Activated naive CD4-positive, alpha-beta T cell treated with anti-CD3 and anti-CD28 coated beads for 36 hours (primary cell): ENCODE data around the gene BTG2. TPM values are rescaled to one million over a fixed set of nuclear protein-coding genes. Genes with fewer than 3 reads are reported as not detected.

Source experiments
- CTCF ChIA-PET: fragments of 350-600 bp; sonication (Branson Sonifier 250); formaldehyde crosslinking; loops from one replicate; lab custom pipeline; 2021; ENCODE audit warnings: antibody characterized with exemption; lab: Charles Lee
- DNase-seq: peaks from one replicate; pipeline ENCODE4 v3.0.0-alpha.2; 2020
- H3K27ac Mint-ChIP-seq: one replicate; pipeline ENCODE4 v1.8.0; 2021; ENCODE audit warnings: mild to moderate bottlenecking, mixed read lengths
- H3K27me3 Mint-ChIP-seq: one replicate; pipeline ENCODE4 v1.8.0; 2021; ENCODE audit warnings: low read depth, mixed read lengths
- H3K36me3 Mint-ChIP-seq: one replicate; pipeline ENCODE4 v1.8.0; 2021; ENCODE audit warnings: low read depth, mixed read lengths
- H3K4me1 Mint-ChIP-seq: one replicate; pipeline ENCODE4 v1.8.0; 2021; ENCODE audit warnings: low read depth, mixed read lengths
- H3K4me3 Mint-ChIP-seq: one replicate; pipeline ENCODE4 v1.8.0; 2021; ENCODE audit warnings: mild to moderate bottlenecking, moderate library complexity, mixed read lengths
- H3K9me3 Mint-ChIP-seq: one replicate; pipeline ENCODE4 v1.8.0; 2021; ENCODE audit warnings: mixed read lengths
- intact Hi-C: fragments of 100-400 bp; cut with micrococcal nuclease; formaldehyde crosslinking; loops from one replicate; pipeline ENCODE4 v1.15.1; 2023
- total RNA-seq, 2 experiments: library from RNA; stranded (reverse); gene quantifications; one replicate each; pipeline ENCODE4 v1.2.3, GENCODE V29; 2021

BTG2 gene
- total RNA-seq, 2 experiments from 2014 or later, result 106 to 109 TPM

DNA sequence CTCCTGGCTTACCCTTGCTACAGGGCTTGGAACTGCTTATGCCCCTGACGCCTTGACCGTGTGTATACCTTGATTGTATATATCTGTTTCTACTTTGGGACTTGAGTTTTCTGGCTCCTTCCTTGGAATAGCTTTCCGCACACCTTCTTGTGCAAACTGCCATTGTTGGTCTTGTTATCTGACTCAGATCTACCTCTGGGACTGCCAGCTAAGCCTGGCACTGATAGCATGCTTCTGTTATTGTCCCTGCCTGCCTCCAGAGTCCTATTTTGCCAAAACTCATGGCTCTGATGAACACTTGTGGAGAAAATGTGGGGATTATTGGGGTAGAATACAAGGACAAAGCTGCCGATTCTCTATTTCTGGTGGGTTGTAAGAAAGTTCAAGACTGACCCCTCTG is 30.2 kb downstream of the BTG2 start:
- intact Hi-C loops, result loop anchor here (5.0 kb wide), 1 partner anchor 298 kb away; no protein-coding TSS in a partner anchor
- DNase-seq, result no peak
- H3K9me3 Mint-ChIP-seq, result no peaks in the 10 kb centered on the region
- H3K4me1 Mint-ChIP-seq, result peaks cover 13% of the 10 kb centered on the region
- no peaks in the 10 kb centered on the region for H3K36me3 Mint-ChIP-seq
- H3K27me3 Mint-ChIP-seq, result no peaks in the 10 kb centered on the region
- H3K4me3 Mint-ChIP-seq, result no peak overlapping the region
- CTCF ChIA-PET, result interaction anchor here (0.9 to 24.3 kb wide), 11 partner anchors 8 to 152 kb away, joined by 3 to 686 read pairs (median 20); no protein-coding TSS in a partner anchor
- no peak overlapping the region for H3K27ac Mint-ChIP-seq

DNA sequence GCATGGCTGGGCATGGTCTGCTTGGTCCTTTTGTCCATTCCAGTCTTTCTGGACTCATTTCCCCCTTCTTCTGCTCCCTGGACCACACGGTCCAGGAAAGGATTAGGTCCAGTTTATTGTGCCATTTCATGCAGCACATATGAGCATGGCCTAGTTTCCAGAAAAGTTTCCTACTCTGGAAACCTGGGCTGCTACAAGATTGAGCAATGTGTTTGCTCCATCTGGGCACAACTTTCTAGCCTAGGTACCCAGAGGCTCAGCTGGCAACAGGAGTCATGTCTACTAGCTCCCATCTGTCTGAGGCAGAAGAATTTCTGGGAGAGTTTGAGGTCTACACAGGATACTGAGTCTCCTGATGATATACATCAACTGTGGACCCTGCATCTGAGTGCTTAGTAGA is 30.8 kb downstream of the BTG2 start:
- Mint-ChIP-seq H3K27me3 (no peaks in the 10 kb centered on the region), H3K9me3 (no peaks in the 10 kb centered on the region), H3K36me3 (no peaks in the 10 kb centered on the region), H3K4me1 (peaks cover 13% of the 10 kb centered on the region), H3K27ac (no peak overlapping the region), H3K4me3 (no peak overlapping the region)
- DNase-seq, result no peak
- intact Hi-C loops, result loop anchor here (5.0 kb wide), 1 partner anchor 299 kb away; no protein-coding TSS in a partner anchor
- CTCF ChIA-PET, result interaction anchor here (0.9 to 24.3 kb wide), 13 partner anchors 7 to 151 kb away, joined by 3 to 686 read pairs (median 12); partner anchors contain the start of gene FMOD

DNA sequence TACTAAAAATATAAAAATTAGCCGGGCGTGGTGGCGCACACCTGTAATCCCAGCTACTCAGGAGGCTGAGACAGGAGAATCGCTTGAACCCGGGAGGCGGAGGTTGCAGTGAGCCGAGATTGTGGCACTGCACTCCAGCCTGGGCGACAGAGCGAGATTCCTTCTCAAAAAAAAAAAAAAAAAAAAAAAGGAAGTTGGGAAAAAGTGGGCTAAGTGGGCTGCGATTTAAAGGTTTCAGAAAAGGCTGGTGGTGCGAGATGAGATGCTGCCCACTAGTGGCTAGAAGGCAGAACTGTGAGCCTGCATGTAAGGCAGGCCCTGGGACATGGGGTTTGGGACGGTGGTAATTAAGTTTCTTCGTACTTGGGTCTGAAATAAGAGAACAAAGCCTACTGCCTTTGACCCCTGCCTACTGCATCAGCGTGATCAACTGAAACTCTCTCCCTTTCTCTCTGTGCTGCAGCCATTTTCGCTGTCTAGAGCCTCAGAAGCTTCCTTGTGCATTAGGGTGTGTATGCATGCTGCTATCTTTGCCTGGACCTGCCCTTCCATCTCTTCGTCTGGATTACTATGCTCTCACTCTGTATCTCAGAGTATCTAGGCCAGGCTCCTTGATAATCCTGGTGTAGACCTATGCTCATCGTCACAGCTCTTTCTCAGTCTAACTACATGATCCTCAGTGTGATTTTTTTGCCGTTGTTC is 33.2 kb downstream of the BTG2 start:
- Mint-ChIP-seq H3K36me3 (no peaks in the 10 kb centered on the region), H3K4me1 (peaks cover 21% of the 10 kb centered on the region), H3K27me3 (peaks cover 4% of the 10 kb centered on the region), H3K4me3 (no peak overlapping the region), H3K27ac (no peak overlapping the region), H3K9me3 (no peaks in the 10 kb centered on the region)
- CTCF ChIA-PET, result interaction anchor here (0.6 to 24.3 kb wide), 23 partner anchors 13 to 902 kb away, joined by 3 to 686 read pairs (median 6); no protein-coding TSS in a partner anchor
- DNase-seq, result peak; percentile 79
- intact Hi-C loops, result loop anchor here (1.0 to 5.0 kb wide), 3 partner anchors 10 to 301 kb away; no protein-coding TSS in a partner anchor

- peaks cover 4% of the 10 kb centered on the region for H3K27me3 Mint-ChIP-seq
- H3K27ac Mint-ChIP-seq, result no peak overlapping the region
- peak; percentile 78 for DNase-seq
- no peaks in the 10 kb centered on the region for H3K36me3 Mint-ChIP-seq
- H3K4me3 Mint-ChIP-seq, result no peak overlapping the region
- CTCF ChIA-PET, result interaction anchor here (0.6 to 24.3 kb wide), 36 partner anchors 10 to 723 kb away, joined by 3 to 686 read pairs (median 4); partner anchors contain the start of genes FMOD, LAX1 and OPTC
- intact Hi-C loops, result loop anchor here (1.0 to 5.0 kb wide), 3 partner anchors 102 to 362 kb away; no protein-coding TSS in a partner anchor
- H3K4me1 Mint-ChIP-seq, result peaks cover 21% of the 10 kb centered on the region
- no peaks in the 10 kb centered on the region for H3K9me3 Mint-ChIP-seq
Observed at GRCh38 chr1:203340112-203340790, 34.9 kb downstream of the BTG2 start.

DNA sequence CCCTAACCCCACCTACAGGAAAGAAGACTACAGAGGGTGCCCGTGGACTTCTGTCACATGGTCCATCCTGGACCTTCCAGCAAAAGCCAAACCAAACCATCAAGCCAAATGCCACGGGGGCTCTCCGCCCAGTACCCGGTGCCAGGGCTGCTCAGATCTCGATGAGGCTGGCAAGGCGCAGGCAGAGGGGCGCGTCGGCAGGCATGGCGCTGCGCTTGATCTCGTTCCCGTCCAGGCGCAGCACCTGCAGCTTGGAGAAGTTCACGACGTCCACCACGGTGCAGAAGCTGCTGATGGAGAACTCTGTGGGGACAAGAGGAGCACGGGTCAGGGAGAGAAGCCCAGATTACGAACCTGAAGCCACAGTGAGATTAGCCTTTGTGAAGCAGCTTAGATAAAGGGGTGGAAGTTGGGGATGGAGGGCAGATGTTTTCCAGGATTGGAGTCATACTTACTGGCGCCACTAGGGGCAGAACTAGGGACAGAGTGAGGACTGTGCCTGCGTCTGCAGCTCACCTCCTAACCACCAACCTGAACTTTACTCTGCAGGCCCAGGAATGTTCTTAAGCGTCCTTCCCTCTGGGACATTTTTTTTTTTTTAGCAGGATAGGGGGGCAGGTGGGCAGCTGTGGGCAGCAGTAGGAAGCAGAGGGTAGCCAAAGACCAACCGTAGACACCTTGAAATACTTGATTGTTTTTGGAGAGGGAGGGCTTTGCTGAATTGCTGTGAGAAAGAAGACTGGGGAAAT is 37.0 kb downstream of the BTG2 start:
- Mint-ChIP-seq H3K4me1 (peaks cover 16% of the 10 kb centered on the region), H3K4me3 (peak overlapping the region; percentile 44), H3K27me3 (peaks cover 4% of the 10 kb centered on the region), H3K36me3 (no peaks in the 10 kb centered on the region), H3K27ac (no peak overlapping the region), H3K9me3 (no peaks in the 10 kb centered on the region)
- CTCF ChIA-PET, result interaction anchor here (0.6 to 24.3 kb wide), 39 partner anchors 8 to 485 kb away, joined by 3 to 686 read pairs (median 4); partner anchors contain the start of genes ATP2B4 and FMOD
- peak; percentile 62 for DNase-seq
- intact Hi-C loops, result loop anchor here (5.0 kb wide), 1 partner anchor 100 kb away; no protein-coding TSS in a partner anchor

DNA sequence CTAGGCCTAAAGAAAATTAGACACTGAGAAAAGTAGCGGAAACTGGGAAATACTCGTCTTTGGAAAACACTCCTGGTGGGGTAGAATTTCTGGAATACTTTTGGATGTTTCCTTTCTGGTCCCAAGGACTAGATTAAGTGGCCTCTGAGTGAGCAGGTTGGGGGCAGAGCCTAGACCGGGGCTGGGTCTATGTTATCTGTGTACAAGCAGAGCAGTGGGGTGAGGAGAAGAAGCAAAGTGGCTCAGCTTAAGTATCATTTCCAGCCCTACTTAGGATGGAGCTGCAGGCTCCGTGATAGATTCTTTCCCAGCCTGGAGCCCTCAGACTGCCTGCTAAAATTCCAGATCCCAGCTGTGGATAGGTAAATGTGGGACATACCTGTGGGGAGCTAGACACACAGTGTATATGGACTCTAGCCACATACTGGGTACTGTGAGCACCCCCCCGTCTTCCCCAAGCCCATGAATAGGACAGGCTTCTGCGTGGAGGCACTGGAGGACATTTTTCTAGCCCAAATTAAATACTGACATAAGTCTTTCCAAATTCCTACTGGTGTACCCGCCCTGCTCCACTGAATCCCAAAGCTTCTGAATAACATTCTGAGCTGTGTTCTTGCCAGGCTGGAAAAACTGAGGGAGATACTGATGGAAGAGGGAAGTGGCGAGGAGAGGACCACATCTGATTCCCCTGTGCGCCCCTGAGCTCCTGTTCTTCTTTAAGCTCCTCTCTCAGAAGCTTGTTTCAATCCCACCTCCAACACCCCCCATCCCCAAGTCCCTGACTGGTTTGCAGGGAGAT is 38.8 kb downstream of the BTG2 start:
- Mint-ChIP-seq H3K4me3 (no peak overlapping the region), H3K27ac (no peak overlapping the region), H3K9me3 (no peaks in the 10 kb centered on the region), H3K4me1 (peaks cover 16% of the 10 kb centered on the region), H3K27me3 (peaks cover 4% of the 10 kb centered on the region), H3K36me3 (no peaks in the 10 kb centered on the region)
- CTCF ChIA-PET, result interaction anchor here (0.7 to 24.3 kb wide), 12 partner anchors 10 to 383 kb away, joined by 3 to 686 read pairs (median 12); no protein-coding TSS in a partner anchor
- DNase-seq, result no peak
- intact Hi-C loops, result loop anchor here (5.0 kb wide), 1 partner anchor 98 kb away; no protein-coding TSS in a partner anchor

DNA sequence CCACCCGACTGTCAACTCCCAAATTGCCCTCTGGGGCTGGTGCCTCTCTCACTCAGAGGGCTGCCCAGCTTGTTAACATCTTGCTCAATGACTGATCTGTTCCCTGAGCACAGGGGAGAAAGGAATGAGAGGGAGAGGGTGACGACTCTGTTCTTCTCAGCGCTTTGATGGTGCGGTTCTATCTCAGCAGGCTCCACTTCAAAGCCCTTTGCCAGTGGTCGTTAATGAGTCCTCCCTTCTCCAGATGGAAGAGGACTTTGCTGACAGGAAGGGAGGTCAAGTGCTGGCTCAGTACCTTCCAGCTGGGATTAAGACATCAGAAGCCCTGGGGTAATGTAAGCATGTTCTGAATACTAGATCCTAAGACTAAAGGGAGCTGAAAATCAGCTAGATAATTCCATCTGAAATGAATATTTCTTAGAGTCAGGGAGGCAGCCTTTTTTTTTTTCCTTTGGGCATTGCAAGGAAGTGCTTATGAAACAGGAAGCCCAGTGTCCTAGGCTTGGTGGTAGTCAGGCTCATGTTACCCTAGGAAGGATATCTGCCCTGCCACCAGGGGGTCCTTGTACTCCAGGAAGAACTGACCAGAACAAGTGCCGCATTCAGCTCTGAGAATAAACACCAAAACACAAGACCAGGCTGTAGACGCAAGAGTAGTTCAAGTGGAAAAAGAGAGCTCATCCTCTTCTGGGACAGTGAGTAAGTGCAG is 40.9 kb downstream of the BTG2 start:
- no peaks in the 10 kb centered on the region for H3K9me3 Mint-ChIP-seq
- H3K27me3 Mint-ChIP-seq, result peaks cover 4% of the 10 kb centered on the region
- H3K27ac Mint-ChIP-seq, result no peak overlapping the region
- CTCF ChIA-PET, result interaction anchor here (1.0 to 24.3 kb wide), 4 partner anchors 10 to 141 kb away, joined by 3 to 686 read pairs (median 88); no protein-coding TSS in a partner anchor
- peaks cover 18% of the 10 kb centered on the region for H3K4me1 Mint-ChIP-seq
- no peaks in the 10 kb centered on the region for H3K36me3 Mint-ChIP-seq
- intact Hi-C loops, result no loop called here
- DNase-seq, result no peak
- H3K4me3 Mint-ChIP-seq, result no peak overlapping the region

DNA sequence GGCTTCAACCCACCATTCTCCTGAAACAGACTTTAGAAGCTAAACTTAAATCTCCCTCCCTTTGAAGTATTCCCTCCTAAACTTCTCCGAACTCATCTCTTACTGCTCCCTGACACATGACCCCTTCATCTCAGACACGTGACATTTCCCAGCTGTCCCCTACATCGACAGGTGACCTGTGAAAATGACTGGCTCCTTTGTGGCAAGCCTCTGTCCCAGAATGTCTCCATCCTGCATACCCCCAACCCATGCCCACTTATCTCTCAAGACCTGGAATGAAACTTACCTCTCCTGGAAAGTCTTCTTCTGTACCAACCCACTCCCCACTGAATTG is 41.4 kb downstream of the BTG2 start:
- DNase-seq, result no peak
- Mint-ChIP-seq H3K27me3 (peaks cover 5% of the 10 kb centered on the region), H3K9me3 (no peaks in the 10 kb centered on the region), H3K36me3 (no peaks in the 10 kb centered on the region), H3K4me1 (peaks cover 19% of the 10 kb centered on the region), H3K4me3 (no peak overlapping the region), H3K27ac (no peak overlapping the region)
- intact Hi-C loops, result no loop called here
- CTCF ChIA-PET, result interaction anchor here (1.0 to 24.3 kb wide), 4 partner anchors 10 to 140 kb away, joined by 3 to 686 read pairs (median 88); no protein-coding TSS in a partner anchor

GRCh38 chr1:203349166-203349565 is 43.8 kb downstream of the BTG2 start:
- intact Hi-C loops, result no loop called here
- Mint-ChIP-seq H3K36me3 (no peaks in the 10 kb centered on the region), H3K4me1 (peaks cover 11% of the 10 kb centered on the region), H3K27ac (no peak overlapping the region), H3K27me3 (peaks cover 9% of the 10 kb centered on the region), H3K9me3 (no peaks in the 10 kb centered on the region), H3K4me3 (no peak overlapping the region)
- no peak for DNase-seq
- CTCF ChIA-PET, result interaction anchor here (24.3 kb wide), 1 partner anchor 81 kb away, joined by 686 read pairs; no protein-coding TSS in a partner anchor

- CTCF ChIA-PET, result interaction anchor here (0.8 to 24.3 kb wide), 4 partner anchors 10 to 81 kb away, joined by 3 to 686 read pairs (median 6); no protein-coding TSS in a partner anchor
- intact Hi-C loops, result no loop called here
- Mint-ChIP-seq H3K27me3 (peaks cover 9% of the 10 kb centered on the region), H3K4me3 (peak overlapping the region; percentile 52), H3K9me3 (no peaks in the 10 kb centered on the region), H3K4me1 (peaks cover 11% of the 10 kb centered on the region), H3K27ac (peak overlapping the region; percentile 1), H3K36me3 (no peaks in the 10 kb centered on the region)
- DNase-seq, result no peak
Observed at GRCh38 chr1:203349773-203350524, 44.6 kb downstream of the BTG2 start.
